Measurements from ENCODE around the gene TRAPPC3L. TPM values are rescaled to one million over a fixed set of nuclear protein-coding genes. Genes with fewer than 3 reads are reported as not detected.

The TRAPPC3L gene
- total RNA-seq, 1 experiment from 2014 or later = 0.06 TPM

Other genes with a start within 250 kb of the TRAPPC3L start
- gene DSE, start 174.7 kb downstream of the TRAPPC3L start, total RNA-seq (2014; rRNA removed; shearing (Covaris generic)) = 38.6 and 44.3 TPM in 2 replicates
- gene CALHM6, start 84.3 kb downstream of the TRAPPC3L start, total RNA-seq (2014; rRNA removed; shearing (Covaris generic)) = 0.31 TPM in 1 of 2 replicates, not detected in the other
- 1.0 and 1.3 TPM in 2 replicates for gene CALHM5, start 34.0 kb downstream of the TRAPPC3L start, total RNA-seq (2014; rRNA removed; shearing (Covaris generic))
- gene CALHM4, start 8.1 kb upstream of the TRAPPC3L start, total RNA-seq (2014; rRNA removed; shearing (Covaris generic)) = 0.07 TPM in 1 of 2 replicates, not detected in the other
- 50.5 and 51.4 TPM in 2 replicates for gene RWDD1, start 25.8 kb upstream of the TRAPPC3L start, total RNA-seq (2014; rRNA removed; shearing (Covaris generic))
- gene RSPH4A, start 70.8 kb upstream of the TRAPPC3L start, total RNA-seq (2014; rRNA removed; shearing (Covaris generic)) = 0.27 and 0.32 TPM in 2 replicates
- 13.4 and 13.7 TPM in 2 replicates for gene ZUP1, start 123.1 kb upstream of the TRAPPC3L start, total RNA-seq (2014; rRNA removed; shearing (Covaris generic))
- 5.1 and 7.0 TPM in 2 replicates for gene KPNA5, start 135.5 kb upstream of the TRAPPC3L start, total RNA-seq (2014; rRNA removed; shearing (Covaris generic))
- not detected in 2 replicates for gene FAM162B, start 220.0 kb upstream of the TRAPPC3L start, total RNA-seq (2014; rRNA removed; shearing (Covaris generic))

Measured in HT1080 (cell line).